A673 (cell line): ENCODE measurements around the gene A1CF. TPM values are rescaled to one million over a fixed set of nuclear protein-coding genes. Genes with fewer than 3 reads are reported as not detected.
"Not testable (repeated sequence)": the region's sequence is repeated elsewhere in the genome, so short reads cannot be mapped to it uniquely, and the experiment has no call there.

ENCODE experiments used
- BruUV-seq: library from RNA; stranded (reverse); fragments of 400-500 nt; replicated peaks from 2 replicates; lab custom pipeline; 2021; lab: Mats Ljungman, UMichigan
- CTCF ChIA-PET: fragments of 300-600 bp; sonication (Branson Sonifier 250); formaldehyde crosslinking; loops from one replicate; lab custom pipeline; 2022; ENCODE audit warnings: antibody characterized with exemption; lab: Charles Lee
- POLR2A ChIA-PET: fragments of 300-600 bp; sonication (Branson Sonifier 250); formaldehyde crosslinking; loops from one replicate; lab custom pipeline; 2022; ENCODE audit warnings: antibody characterized with exemption; ENCODE audit not compliant: low non-redundant PET; lab: Charles Lee
- DNase-seq: peaks from one replicate; pipeline ENCODE4 v3.0.0-alpha.2; 2015; ENCODE audit warnings: low spot score
- H3K27ac ChIP-seq: fragments of 200-600 bp; sonication (generic); 2 replicates; pipeline ENCODE4 v1.5.1; 2016; ENCODE audit warnings: mixed run types, low read depth, mild to moderate bottlenecking, mixed read lengths, antibody characterized with exemption, low read length; ENCODE audit not compliant: poor library complexity, severe bottlenecking
- H3K27me3 ChIP-seq: fragments of 200-600 bp; sonication (generic); replicated peaks from 2 replicates; pipeline ENCODE4 v1.6.1; 2017; ENCODE audit warnings: mixed run types, low read depth, mild to moderate bottlenecking, mixed read lengths, antibody characterized with exemption, low read length; ENCODE audit not compliant: insufficient read depth, poor library complexity
- H3K36me3 ChIP-seq: fragments of 200-600 bp; sonication (generic); 2 replicates; pipeline ENCODE4 v1.6.1; 2016; ENCODE audit warnings: mixed run types, mild to moderate bottlenecking, mixed read lengths, antibody characterized with exemption, low read length; ENCODE audit not compliant: insufficient read depth, poor library complexity, severe bottlenecking
- H3K4me1 ChIP-seq: fragments of 200-600 bp; sonication (generic); 2 replicates; pipeline ENCODE4 v1.6.1; 2017; ENCODE audit warnings: mixed run types, mild to moderate bottlenecking, mixed read lengths, antibody characterized with exemption, low read length; ENCODE audit not compliant: insufficient read depth, poor library complexity, severe bottlenecking
- H3K4me3 ChIP-seq: fragments of 200-600 bp; sonication (generic); 2 replicates; pipeline ENCODE4 v1.5.1; 2016; ENCODE audit warnings: low read depth, mixed run types, mild to moderate bottlenecking, mixed read lengths, low read length; ENCODE audit not compliant: poor library complexity, severe bottlenecking
- H3K9me3 ChIP-seq: fragments of 200-600 bp; sonication (generic); 2 replicates; pipeline ENCODE4 v1.6.1; 2016; ENCODE audit warnings: mixed run types, low read depth, mild to moderate bottlenecking, mixed read lengths, antibody characterized with exemption, low read length; ENCODE audit not compliant: poor library complexity, severe bottlenecking
- CTCF ChIP-seq: fragments of 300-800, 200-600 bp; sonication (generic); conservative IDR thresholded peaks from 2 replicates; pipeline ENCODE4 v1.5.1; 2017; ENCODE audit warnings: low read depth, mild to moderate bottlenecking, antibody characterized with exemption, low read length, moderate library complexity, mixed read lengths
- EZH2 ChIP-seq: fragments of 200-600 bp; sonication (generic); IDR thresholded peaks from 2 replicates; pipeline ENCODE4 v1.6.1; 2017; ENCODE audit warnings: borderline replicate concordance, low read depth, mild to moderate bottlenecking, mixed read lengths, antibody characterized with exemption, low read length; ENCODE audit not compliant: poor library complexity, severe bottlenecking
- intact Hi-C: fragments of 100-400 bp; cut with micrococcal nuclease; formaldehyde crosslinking; loops from one replicate; pipeline ENCODE4 v1.10.0; 2022; ENCODE audit not compliant: unreplicated experiment
- total RNA-seq: library from RNA; stranded (reverse); gene quantifications from 2 replicates; pipeline ENCODE4 v1.2.3, GENCODE V29; 2021

Gene A1CF
- total RNA-seq, 1 experiment from 2014 or later, result not detected

- TF ChIP-seq CTCF (no peak), EZH2 (no peak)
- H3K4me3 ChIP-seq, result no peak overlapping the region
- no peak for DNase-seq
- no peak overlapping the region for H3K27ac ChIP-seq
- no peaks in the 10 kb centered on the region for H3K9me3 ChIP-seq
- H3K36me3 ChIP-seq, result no peaks in the 10 kb centered on the region
- intact Hi-C loops, result no loop called here
- no peaks in the 10 kb centered on the region for H3K4me1 ChIP-seq
- peaks cover 33% of the 10 kb centered on the region for H3K27me3 ChIP-seq
- CTCF ChIA-PET, result no interaction called here
- no TSS peak for BruUV-seq
- POLR2A ChIA-PET, result no interaction called here
These were observed 2.9 kb downstream of the A1CF start for GRCh38 chr10:50882540-50882983.

GRCh38 chr10:50881046-50881445 lies 4.4 kb downstream of the A1CF start:
- CTCF ChIA-PET, intact Hi-C loops, H3K9me3 ChIP-seq, BruUV-seq, H3K4me3 ChIP-seq, H3K4me1 ChIP-seq, H3K27ac ChIP-seq, POLR2A ChIA-PET, DNase-seq, H3K36me3 ChIP-seq: not testable (repeated sequence)
- H3K27me3 ChIP-seq, result peaks cover 23% of the 10 kb centered on the region

GRCh38 chr10:50876429-50876828 lies 9.0 kb downstream of the A1CF start:
- intact Hi-C loops, result no loop called here
- POLR2A ChIA-PET, result no interaction called here
- TF ChIP-seq CTCF (no peak), EZH2 (no peak)

GRCh38 chr10:50874723-50875122 lies 10.7 kb downstream of the A1CF start:
- BruUV-seq, result no TSS peak

More at GRCh38 chr10:50876429-50876828, 9.0 kb downstream of the A1CF start:
- Histone ChIP-seq H3K9me3 (no peaks in the 10 kb centered on the region), H3K4me3 (no peak overlapping the region), H3K4me1 (no peaks in the 10 kb centered on the region), H3K27me3 (peaks cover 6% of the 10 kb centered on the region), H3K27ac (no peak overlapping the region), H3K36me3 (no peaks in the 10 kb centered on the region)
- no peak for DNase-seq
- CTCF ChIA-PET, result no interaction called here
- BruUV-seq, result no TSS peak

More at GRCh38 chr10:50874723-50875122, 10.7 kb downstream of the A1CF start:
- Histone ChIP-seq H3K36me3 (no peaks in the 10 kb centered on the region), H3K27me3 (peaks cover 23% of the 10 kb centered on the region), H3K9me3 (no peaks in the 10 kb centered on the region), H3K4me1 (no peaks in the 10 kb centered on the region), H3K27ac (no peak overlapping the region), H3K4me3 (no peak overlapping the region)
- POLR2A ChIA-PET, result no interaction called here
- DNase-seq, result no peak
- TF ChIP-seq CTCF, result no peak
- TF ChIP-seq EZH2, result no peak
- intact Hi-C loops, result no loop called here
- CTCF ChIA-PET, result no interaction called here
